Measurements from ENCODE around the gene TENT5C.

Gene TENT5C

GRCh38 chr1:117659550-117660270, 53.9 kb downstream of the TENT5C start:
- DNase-seq, result no peak

DNA sequence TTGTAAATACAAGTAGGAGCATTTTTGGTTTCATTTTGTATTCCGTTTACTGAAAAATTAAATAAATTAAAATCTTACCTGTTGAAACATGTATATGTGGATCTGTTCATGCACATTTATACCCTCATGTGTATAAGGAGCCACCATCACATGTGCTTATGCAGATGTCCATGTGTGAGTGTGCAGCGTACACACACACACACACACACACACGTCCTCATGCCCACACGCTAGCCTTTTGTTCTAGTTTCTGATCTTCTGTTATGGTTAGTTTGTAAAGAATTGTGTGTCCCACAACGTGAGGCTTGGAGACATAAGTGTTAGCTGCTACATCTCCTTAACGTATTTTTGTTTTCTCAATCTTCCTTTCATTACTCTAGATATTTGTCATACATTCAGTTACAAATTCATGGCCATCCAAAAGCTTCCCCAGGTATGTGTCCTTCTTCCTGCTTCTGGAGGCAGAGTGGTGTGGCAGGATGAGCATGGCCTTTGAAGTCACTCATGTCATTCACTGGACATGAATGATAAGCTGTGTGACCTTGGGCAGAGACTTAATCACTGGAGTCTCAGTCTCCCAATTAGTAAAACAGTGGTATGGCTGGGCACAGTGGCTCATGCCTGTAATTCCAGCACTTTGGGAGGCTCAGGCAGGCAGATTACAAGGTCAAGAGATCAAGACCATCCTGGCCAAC, 54.6 kb downstream of the TENT5C start:
- no peak for DNase-seq

GRCh38 chr1:117661027-117661426, 55.2 kb downstream of the TENT5C start:
- DNase-seq, result no peak

DNA sequence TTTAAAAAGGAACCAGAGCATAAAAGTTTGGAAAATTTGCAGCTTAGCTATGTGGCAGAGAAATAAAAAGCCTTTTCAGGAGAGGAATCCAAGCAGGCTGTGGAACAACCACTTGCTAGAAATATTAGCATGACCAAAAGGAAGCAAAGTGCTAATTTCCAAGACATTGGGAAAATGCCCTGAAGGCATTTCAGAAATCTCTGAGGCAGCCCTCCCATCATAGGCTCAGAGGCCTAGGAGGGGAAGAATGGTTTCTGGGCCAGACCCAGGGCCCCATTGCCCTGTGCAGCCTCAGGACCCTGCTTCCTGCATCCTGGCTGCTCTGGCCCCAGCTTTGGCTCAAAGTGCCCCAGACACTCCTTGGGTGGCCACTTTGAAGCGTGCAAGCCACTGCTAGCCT, 56.8 kb downstream of the TENT5C start:
- DNase-seq, result no peak

DNA sequence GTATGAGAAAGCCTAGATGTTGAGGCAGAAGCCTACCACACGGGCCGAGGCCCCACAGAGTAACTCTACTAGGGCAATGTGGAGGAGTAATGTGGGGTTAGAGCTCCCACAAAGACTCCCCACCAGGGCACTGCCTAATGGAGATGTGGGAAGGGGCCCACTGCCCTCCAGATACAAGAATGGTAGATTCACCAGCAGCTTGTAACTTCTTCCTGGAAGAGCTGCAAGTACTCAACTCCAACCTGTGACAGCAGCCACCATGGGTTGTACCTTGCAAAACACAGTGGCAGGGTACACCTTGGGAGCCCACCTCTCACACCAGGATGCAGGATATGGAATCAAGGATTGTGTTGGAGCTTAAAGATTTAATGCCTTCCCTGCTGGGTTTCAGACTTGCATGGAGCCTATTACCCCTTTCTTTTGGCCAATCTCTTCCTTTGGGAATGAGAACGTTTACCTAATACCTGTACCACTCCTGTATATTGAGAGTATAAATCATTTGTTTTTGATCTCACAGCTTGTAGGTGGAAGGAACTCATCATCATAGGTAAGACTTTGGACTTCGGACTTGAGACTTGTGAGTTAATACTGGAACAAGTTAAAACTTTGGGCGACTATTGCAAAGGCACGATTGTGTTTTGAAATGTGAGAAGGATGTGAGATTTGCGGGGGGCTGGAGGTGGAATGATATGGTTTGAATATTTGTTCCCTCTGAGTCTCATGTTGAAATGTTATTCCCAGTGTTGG, 57.5 kb downstream of the TENT5C start:
- DNase-seq, result no peak

GRCh38 chr1:117664314-117664713, 58.5 kb downstream of the TENT5C start:
- no peak for DNase-seq

DNA sequence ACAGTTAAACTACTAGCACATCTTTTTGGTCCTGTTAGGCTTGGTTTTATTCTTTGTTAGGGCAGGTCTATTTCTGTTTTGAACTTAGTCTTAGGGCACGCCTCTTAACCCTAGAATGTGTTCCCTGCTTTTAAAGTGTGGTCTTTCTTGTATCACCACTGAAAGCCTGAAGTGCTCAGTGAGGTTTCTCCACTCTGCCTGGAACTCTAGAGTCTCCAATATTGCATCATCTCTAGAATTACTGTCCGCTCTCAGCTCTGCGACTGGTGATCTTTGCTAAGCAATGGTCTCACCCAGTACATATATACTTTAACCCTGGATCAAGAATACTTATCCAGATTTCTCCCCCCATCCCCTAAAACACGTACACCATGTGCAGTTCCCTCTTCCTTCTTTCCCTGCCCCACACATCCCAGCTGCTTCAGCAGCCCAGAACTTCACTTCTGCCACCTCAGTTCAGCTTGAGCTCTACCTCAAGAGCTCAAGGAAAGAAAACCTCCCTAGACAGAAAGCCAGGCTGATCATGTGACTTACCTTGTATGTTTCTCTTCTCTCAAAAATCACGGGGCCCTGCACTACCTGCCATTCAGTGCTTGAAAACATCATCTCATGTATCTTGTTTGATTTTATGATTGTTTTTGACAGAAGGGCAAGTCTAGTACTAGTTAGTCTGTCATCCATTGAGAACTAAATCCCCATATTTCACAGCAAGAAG, 59.9 kb downstream of the TENT5C start:
- no peak for DNase-seq

GRCh38 chr1:117669572-117669971, 63.7 kb downstream of the TENT5C start:
- no peak for DNase-seq

DNA sequence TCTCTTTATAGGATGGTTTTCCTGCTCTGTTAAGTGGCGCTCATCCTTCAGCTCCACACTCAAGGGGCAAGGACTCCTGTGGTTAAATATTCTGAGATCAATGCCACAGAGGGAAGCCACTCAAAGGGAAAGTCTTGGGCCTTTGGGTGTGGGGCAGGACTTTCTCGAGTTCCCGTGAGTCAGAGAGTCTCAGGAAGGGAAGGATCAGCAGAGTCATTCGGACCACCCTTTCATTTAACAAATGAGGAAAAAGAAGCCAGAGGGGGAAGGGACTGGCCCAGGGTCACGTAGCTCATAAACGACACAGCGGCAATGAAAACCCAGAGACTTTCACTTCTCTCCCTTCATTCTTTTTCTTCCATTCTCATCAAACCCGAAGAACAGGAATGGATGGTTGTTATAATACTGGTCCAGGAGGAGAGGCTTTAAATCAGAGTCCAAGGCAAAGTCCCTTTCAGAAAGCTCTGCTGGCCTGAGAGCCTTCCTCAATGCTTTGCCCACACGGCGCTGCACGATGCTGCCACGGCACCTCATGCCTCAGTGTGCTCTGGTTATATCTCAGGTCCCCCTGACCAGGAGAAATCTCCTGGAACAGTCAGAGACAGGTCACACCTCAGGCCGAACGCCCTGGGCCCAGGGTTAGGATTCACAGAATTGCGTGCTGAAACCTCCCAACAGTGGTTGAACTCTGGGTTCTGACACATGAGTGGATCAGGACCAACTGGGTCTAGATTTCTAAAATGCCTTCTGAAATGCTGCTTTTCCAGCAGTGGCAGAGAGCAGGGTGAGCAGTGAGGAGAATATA, 65.3 kb downstream of the TENT5C start:
- DNase-seq, result no peak

- no peak for DNase-seq
These were observed 66.1 kb downstream of the TENT5C start for GRCh38 chr1:117671781-117672501.

- DNase-seq, result no peak
These were observed 66.9 kb downstream of the TENT5C start for GRCh38 chr1:117672756-117673155.

- DNase-seq, result no peak
These were observed 67.6 kb downstream of the TENT5C start for GRCh38 chr1:117673405-117673804.

GRCh38 chr1:117674521-117675400, 68.9 kb downstream of the TENT5C start:
- no peak for DNase-seq

DNA sequence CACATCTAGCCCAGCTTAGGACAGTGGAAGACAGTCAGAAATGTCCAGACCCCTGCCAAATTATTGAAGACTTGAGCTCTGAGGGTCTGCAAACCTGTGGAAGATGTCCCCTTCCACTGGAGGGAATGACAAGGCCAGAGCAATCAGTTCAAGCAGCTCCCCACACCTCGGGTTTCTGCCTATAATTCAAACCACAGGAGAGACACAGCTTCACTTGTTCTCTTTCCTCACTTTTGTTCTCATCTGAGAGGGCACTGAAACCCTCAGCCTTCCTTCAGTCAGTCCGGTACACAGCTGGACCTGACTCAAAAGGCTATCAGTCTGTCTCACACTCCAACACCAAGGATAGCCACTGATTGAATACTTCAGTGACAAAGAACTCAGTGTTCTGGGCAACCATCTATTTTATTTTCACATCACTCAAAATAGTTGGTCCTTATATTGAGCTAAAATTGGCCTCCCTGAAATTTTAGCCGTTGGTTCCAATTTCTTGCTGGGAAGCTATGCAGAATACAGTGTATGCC, 70.1 kb downstream of the TENT5C start:
- no peak for DNase-seq

DNA sequence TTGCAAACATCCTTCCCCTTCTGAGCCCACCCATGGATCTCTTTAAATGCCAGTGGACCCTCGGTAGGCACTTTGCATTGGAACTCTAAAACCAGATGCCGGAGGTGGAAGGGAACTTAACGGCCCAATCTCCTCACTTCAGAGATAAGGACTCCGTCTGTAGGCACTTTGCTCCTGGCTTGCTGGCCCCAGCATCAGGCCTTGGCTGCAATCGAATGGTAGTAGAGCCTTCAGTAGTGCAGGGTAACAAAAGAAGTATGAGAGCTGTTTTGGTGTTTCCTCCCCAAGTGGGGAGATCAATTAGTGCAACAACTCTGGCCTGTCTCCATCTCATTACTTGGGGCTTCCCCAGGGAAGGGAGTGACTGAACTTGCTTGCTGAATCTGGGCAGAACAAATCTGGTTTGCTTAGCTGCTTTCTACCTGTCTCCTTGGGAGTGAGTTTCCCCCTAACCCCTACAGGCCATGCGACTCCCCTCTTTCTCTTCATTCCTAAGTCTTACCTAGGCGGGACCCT, 70.8 kb downstream of the TENT5C start:
- DNase-seq, result no peak

Data from SIG-M5 (cell line).